ENCODE data around the gene GALNT13. TPM values are rescaled to one million over a fixed set of nuclear protein-coding genes. Genes with fewer than 3 reads are reported as not detected.

Gene GALNT13
- total RNA-seq, 1 donor from 2014 or later, result 5.8 TPM

GRCh38 chr2:153971250-153971649 lies 99.5 kb downstream of the GALNT13 start:
- no peaks in the 10 kb centered on the region for H3K4me1 ChIP-seq
- intact Hi-C loops (cut with DNase I), result no loop called here
- no peaks in the 10 kb centered on the region for H3K36me3 ChIP-seq
- no peak overlapping the region for H3K27ac ChIP-seq
- no peak for TF ChIP-seq CTCF (IDR thresholded peaks at IDR 0.05)
- no peaks in the 10 kb centered on the region for H3K9me3 ChIP-seq
- no peak for ATAC-seq
- no peak for DNase-seq
- H3K4me3 ChIP-seq, result no peak overlapping the region
- no peaks in the 10 kb centered on the region for H3K27me3 ChIP-seq

DNA sequence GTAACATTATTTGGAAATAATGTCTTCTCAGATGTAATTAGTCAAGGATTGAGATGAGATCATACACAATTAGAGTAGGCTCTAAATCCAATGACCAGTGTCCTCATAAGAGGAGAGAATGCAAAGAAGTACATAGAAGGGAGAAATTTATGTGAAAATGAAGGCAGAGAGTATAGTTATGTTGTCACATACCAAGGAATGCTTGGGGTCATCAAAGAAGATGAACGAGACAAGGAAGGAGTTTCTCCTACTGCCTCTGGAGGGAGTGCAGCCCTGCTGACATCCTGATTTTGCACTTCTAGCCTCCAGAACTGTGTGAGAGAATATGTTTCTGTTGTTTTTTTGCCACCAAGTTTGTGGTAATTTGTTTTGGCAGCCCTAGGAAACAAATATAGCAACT lies 100.1 kb downstream of the GALNT13 start:
- TF ChIP-seq CTCF (IDR thresholded peaks at IDR 0.05), result no peak
- no peak overlapping the region for H3K4me3 ChIP-seq
- no peaks in the 10 kb centered on the region for H3K36me3 ChIP-seq
- ATAC-seq (no peak), DNase-seq (no peak)
- H3K9me3 ChIP-seq, result no peaks in the 10 kb centered on the region
- H3K27me3 ChIP-seq, result no peaks in the 10 kb centered on the region
- H3K27ac ChIP-seq, result no peak overlapping the region
- no peaks in the 10 kb centered on the region for H3K4me1 ChIP-seq
- intact Hi-C loops (cut with DNase I), result no loop called here

GRCh38 chr2:153972412-153972811 lies 100.7 kb downstream of the GALNT13 start:
- DNase-seq (no peak), ATAC-seq (no peak)
- no peak for TF ChIP-seq CTCF (IDR thresholded peaks at IDR 0.05)
- H3K27me3 ChIP-seq, result no peaks in the 10 kb centered on the region
- no peaks in the 10 kb centered on the region for H3K4me1 ChIP-seq
- no peak overlapping the region for H3K27ac ChIP-seq
- intact Hi-C loops (cut with DNase I), result no loop called here
- no peaks in the 10 kb centered on the region for H3K36me3 ChIP-seq
- no peaks in the 10 kb centered on the region for H3K9me3 ChIP-seq
- no peak overlapping the region for H3K4me3 ChIP-seq

GRCh38 chr2:153986488-153987229 lies 114.9 kb downstream of the GALNT13 start:
- ATAC-seq, result no peak
- TF ChIP-seq CTCF (IDR thresholded peaks at IDR 0.05), result no peak

GRCh38 chr2:153990771-153991170 lies 119.0 kb downstream of the GALNT13 start:
- ATAC-seq, result no peak
- Histone ChIP-seq H3K9me3 (no peaks in the 10 kb centered on the region), H3K4me1 (no peaks in the 10 kb centered on the region), H3K4me3 (no peak overlapping the region), H3K27ac (no peak overlapping the region), H3K27me3 (no peaks in the 10 kb centered on the region), H3K36me3 (no peaks in the 10 kb centered on the region)
- intact Hi-C loops (cut with DNase I), result no loop called here
- TF ChIP-seq CTCF (IDR thresholded peaks at IDR 0.05), result no peak
- no peak for DNase-seq

More at GRCh38 chr2:153986488-153987229, 114.9 kb downstream of the GALNT13 start:
- H3K4me3 ChIP-seq, result no peak overlapping the region
- no peaks in the 10 kb centered on the region for H3K36me3 ChIP-seq
- H3K27ac ChIP-seq, result no peak overlapping the region
- no peaks in the 10 kb centered on the region for H3K27me3 ChIP-seq
- DNase-seq, result no peak
- no peaks in the 10 kb centered on the region for H3K4me1 ChIP-seq
- no peaks in the 10 kb centered on the region for H3K9me3 ChIP-seq
- intact Hi-C loops (cut with DNase I), result no loop called here

All from upper lobe of right lung (tissue), 1 donor.